NCI-H345 treated with DMSO at 0.1 percent for 48 hours (cell line): Measurements from ENCODE around the gene ITGB2.
A peak's percentile ranks its signal among the peaks of the same experiment; 100 is the strongest.

Source experiments
- DNase-seq: peaks from one replicate; lab custom pipeline; 2025; ENCODE audit not compliant: unreplicated experiment; lab: John Stamatoyannopoulos, UW

The ITGB2 gene

GRCh38 chr21:44871576-44872269 is 49.0 kb downstream of the ITGB2 start:
- no peak for DNase-seq

- no peak for DNase-seq
Measured at GRCh38 chr21:44870748-44871495, 49.8 kb downstream of the ITGB2 start.

GRCh38 chr21:44869781-44870747 is 50.6 kb downstream of the ITGB2 start:
- no peak for DNase-seq

GRCh38 chr21:44868707-44869106 is 52.0 kb downstream of the ITGB2 start:
- no peak for DNase-seq

GRCh38 chr21:44867999-44868700 is 52.5 kb downstream of the ITGB2 start:
- DNase-seq = no peak

GRCh38 chr21:44867464-44867863 is 53.2 kb downstream of the ITGB2 start:
- no peak for DNase-seq

- peak; percentile 54 for DNase-seq
Measured at GRCh38 chr21:44866780-44867179, 53.9 kb downstream of the ITGB2 start.

GRCh38 chr21:44865561-44866280 is 55.0 kb downstream of the ITGB2 start:
- no peak for DNase-seq

- no peak for DNase-seq
Measured at GRCh38 chr21:44862869-44863685, 57.6 kb downstream of the ITGB2 start.

- no peak for DNase-seq
Measured at GRCh38 chr21:44858791-44859190, 61.9 kb downstream of the ITGB2 start.

GRCh38 chr21:44858291-44858690 is 62.4 kb downstream of the ITGB2 start:
- DNase-seq = no peak

- no peak for DNase-seq
Measured at GRCh38 chr21:44857127-44857892, 63.4 kb downstream of the ITGB2 start.

GRCh38 chr21:44856131-44856530 is 64.6 kb downstream of the ITGB2 start:
- no peak for DNase-seq

- DNase-seq = no peak
Measured at GRCh38 chr21:44855572-44855971, 65.1 kb downstream of the ITGB2 start.

- DNase-seq = no peak
Measured at GRCh38 chr21:44854664-44855446, 65.8 kb downstream of the ITGB2 start.

- DNase-seq = no peak
Measured at GRCh38 chr21:44854391-44854663, 66.4 kb downstream of the ITGB2 start.

- no peak for DNase-seq
Measured at GRCh38 chr21:44853601-44854390, 66.9 kb downstream of the ITGB2 start.
